Lower lobe of right lung (tissue), 2 donors: Measurements from ENCODE around the gene APOBR. TPM values are rescaled to one million over a fixed set of nuclear protein-coding genes. Genes with fewer than 3 reads are reported as not detected.

Experiments
- ATAC-seq, 2 donors: fragments of 200-7000 bp; cut with Tn5 transposase; one replicate each; pipeline ENCODE4 v1.9.1; 2020 to 2022; ENCODE audit warnings: mild to moderate bottlenecking in 2 of 2, moderate library complexity in 2 of 2
- DNase-seq: peaks from one replicate; pipeline ENCODE4 v3.0.0-alpha.2; 2020
- H3K27ac ChIP-seq: fragments of 200-600 bp; one replicate; pipeline ENCODE4 v1.8.0; 2022
- H3K27me3 ChIP-seq: fragments of 200-600 bp; one replicate; pipeline ENCODE4 v1.8.0; 2022; ENCODE audit warnings: low read depth
- H3K36me3 ChIP-seq: fragments of 200-600 bp; one replicate; pipeline ENCODE4 v1.8.0; 2022; ENCODE audit warnings: mild to moderate bottlenecking
- H3K4me1 ChIP-seq: fragments of 200-600 bp; one replicate; pipeline ENCODE4 v1.8.0; 2022
- H3K4me3 ChIP-seq: fragments of 200-600 bp; one replicate; pipeline ENCODE4 v1.8.0; 2022; ENCODE audit warnings: mild to moderate bottlenecking
- H3K9me3 ChIP-seq: fragments of 200-600 bp; one replicate; pipeline ENCODE4 v1.8.0; 2022
- CTCF ChIP-seq: fragments of 200-600 bp; IDR thresholded peaks from one replicate; pipeline ENCODE4 v1.8.0; 2022; ENCODE audit warnings: antibody characterized with exemption, mild to moderate bottlenecking
- intact Hi-C: fragments of 100-400 bp; cut with DNase I; formaldehyde crosslinking; loops from one replicate; pipeline ENCODE4 v1.11.0; 2022
- total RNA-seq: library from RNA; stranded (reverse); fragmentation: NEBNext Ultra II Directional; extraction: Animal tissue kit (Norgen Biotek cat#: 25700); gene quantifications from one replicate; pipeline ENCODE4 v1.2.1, GENCODE V29; 2021
- donor health status: DM: no; HTN: yes; CAD: no; lungs with severe emphysema.

APOBR gene
- total RNA-seq, 1 donor from 2014 or later, result 29.2 TPM

GRCh38 chr16:28527985-28528384 is 33.5 kb downstream of the APOBR start:
- no peak for TF ChIP-seq CTCF
- H3K36me3 ChIP-seq, result no peaks in the 10 kb centered on the region
- ATAC-seq (no peak), DNase-seq (no peak)
- intact Hi-C loops, result no loop called here
- H3K27ac ChIP-seq, result no peak overlapping the region
- H3K27me3 ChIP-seq, result no peaks in the 10 kb centered on the region
- no peaks in the 10 kb centered on the region for H3K9me3 ChIP-seq
- H3K4me3 ChIP-seq, result no peak overlapping the region
- H3K4me1 ChIP-seq, result peaks cover 18% of the 10 kb centered on the region

GRCh38 chr16:28528463-28528867 is 34.0 kb downstream of the APOBR start:
- Histone ChIP-seq H3K36me3 (no peaks in the 10 kb centered on the region), H3K4me3 (no peak overlapping the region), H3K27me3 (no peaks in the 10 kb centered on the region), H3K4me1 (peaks cover 21% of the 10 kb centered on the region), H3K9me3 (no peaks in the 10 kb centered on the region), H3K27ac (no peak overlapping the region)
- no peak for DNase-seq
- TF ChIP-seq CTCF, result no peak
- intact Hi-C loops, result no loop called here
- ATAC-seq, result no peak

- intact Hi-C loops, result no loop called here
- Histone ChIP-seq H3K4me1 (peaks cover 28% of the 10 kb centered on the region), H3K27me3 (no peaks in the 10 kb centered on the region), H3K36me3 (no peaks in the 10 kb centered on the region), H3K9me3 (no peaks in the 10 kb centered on the region), H3K4me3 (no peak overlapping the region), H3K27ac (no peak overlapping the region)
- TF ChIP-seq CTCF, result no peak
- ATAC-seq, result no peak
- no peak for DNase-seq
Measured at GRCh38 chr16:28529124-28529523, 34.7 kb downstream of the APOBR start.

GRCh38 chr16:28531777-28532744 is 37.6 kb downstream of the APOBR start:
- DNase-seq (peak; percentile 89), ATAC-seq (peak; percentile 98)
- Histone ChIP-seq H3K27ac (peak overlapping the region; percentile 73), H3K4me3 (peak overlapping the region; percentile 9), H3K4me1 (peaks cover 56% of the 10 kb centered on the region), H3K9me3 (no peaks in the 10 kb centered on the region), H3K36me3 (peaks cover 11% of the 10 kb centered on the region), H3K27me3 (no peaks in the 10 kb centered on the region)
- intact Hi-C loops, result no loop called here
- no peak for TF ChIP-seq CTCF

- Histone ChIP-seq H3K9me3 (no peaks in the 10 kb centered on the region), H3K27me3 (no peaks in the 10 kb centered on the region), H3K36me3 (peaks cover 15% of the 10 kb centered on the region), H3K4me3 (no peak overlapping the region), H3K4me1 (peaks cover 61% of the 10 kb centered on the region), H3K27ac (peak overlapping the region; percentile 73)
- intact Hi-C loops, result no loop called here
- DNase-seq (no peak), ATAC-seq (no peak)
- TF ChIP-seq CTCF, result no peak
Measured at GRCh38 chr16:28532940-28533647, 38.7 kb downstream of the APOBR start.
